ENCODE results near the gene CLCNKB. TPM values are rescaled to one million over a fixed set of nuclear protein-coding genes. Genes with fewer than 3 reads are reported as not detected.
"Not testable (repeated sequence)": the region's sequence is repeated elsewhere in the genome, so short reads cannot be mapped to it uniquely, and the experiment has no call there.

Gene CLCNKB
- total and polyA plus RNA-seq, 2 of the 4 experiments (the other 2 are of a cell fraction) = 0.09 TPM; not detected in 1

DNA sequence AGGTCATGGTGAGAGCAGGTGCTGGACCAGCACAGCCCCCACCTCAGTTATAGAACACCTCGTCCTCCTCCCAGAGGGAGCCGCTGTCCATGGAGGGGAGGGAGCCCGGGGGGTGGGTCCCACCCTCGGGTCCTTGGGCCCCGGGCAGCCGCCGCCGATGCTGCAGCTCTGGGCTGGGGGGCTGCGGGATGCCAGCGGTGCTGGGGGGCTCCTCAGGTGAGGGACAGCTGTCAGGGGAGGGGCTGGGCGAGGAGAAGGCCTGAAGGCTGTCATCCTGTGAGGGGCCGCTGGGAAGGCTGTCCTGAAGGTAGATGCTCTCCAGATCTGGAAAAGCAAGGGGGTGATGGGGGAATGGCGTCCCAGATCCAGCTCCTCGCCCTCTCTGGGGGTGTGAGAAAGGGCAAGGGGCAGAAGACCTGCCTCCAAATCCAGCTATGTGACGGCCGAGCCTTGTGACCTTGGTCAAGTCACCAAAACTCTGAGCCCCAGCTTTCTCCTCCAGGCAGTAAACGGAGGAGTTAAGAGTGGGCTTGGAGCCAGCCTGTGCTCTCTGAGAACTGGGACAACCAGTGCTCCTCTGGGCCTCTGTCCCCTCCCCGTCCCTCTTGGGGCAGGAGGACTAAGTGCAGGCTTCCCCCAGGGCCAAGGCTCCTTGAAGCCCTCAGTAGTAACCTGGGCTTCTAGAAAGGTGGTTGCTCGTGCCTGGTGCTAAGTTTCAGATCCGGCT is 15.0 kb downstream of the CLCNKB start:
- H3K27me3 ChIP-seq (ENCODE audit: control insufficient read depth, insufficient read depth, low read length) = peaks cover 24% of the 10 kb centered on the region
- in situ Hi-C loops (cut with MboI; ENCODE audit: low sequenced_read_pairs); H3K14ac ChIP-seq (replicated peaks; ENCODE audit: low read depth, low read length); H2BK5ac ChIP-seq (ENCODE audit: low read depth, low read length, poor library complexity, severe bottlenecking); H3K9me3 ChIP-seq (ENCODE audit: control insufficient read depth, insufficient read depth, low read length); H3K4ac ChIP-seq (ENCODE audit: low read depth, low read length); H3K4me1 ChIP-seq (ENCODE audit: control insufficient read depth, insufficient read depth, low read length); H4K8ac ChIP-seq (ENCODE audit: low read depth in 2 of 2, low read length in 2 of 2); H3K56ac ChIP-seq (ENCODE audit: extremely low read depth, insufficient read depth, low read length); H4K91ac ChIP-seq (ENCODE audit: insufficient read depth, low read depth, low read length); H2AK9ac ChIP-seq (replicated peaks; ENCODE audit: low read depth, low read length, poor library complexity); H3K79me1 ChIP-seq (ENCODE audit: low read depth in 1 of 2, low read length in 2 of 2); H3K9ac ChIP-seq (ENCODE audit: low read depth, low read length); CTCF ChIA-PET; H2BK20ac ChIP-seq (ENCODE audit: low read depth, low read length); dilution Hi-C loops (cut with HindIII; ENCODE audit: low sequenced_read_pairs, unreplicated experiment); H3K36me3 ChIP-seq (ENCODE audit: control insufficient read depth, insufficient read depth, low read length); POLR2A ChIA-PET (ENCODE audit: unreplicated experiment); H4K20me1 ChIP-seq (ENCODE audit: insufficient read depth, low read length); H4K5ac ChIP-seq (ENCODE audit: low read depth, low read length); intact Hi-C loops (cut with micrococcal nuclease); H2BK120ac ChIP-seq (ENCODE audit: low read depth, low read length); H3K23ac ChIP-seq (ENCODE audit: low read depth, low read length); H3K27ac ChIP-seq (ENCODE audit: insufficient read depth, low read length); BruUV-seq (replicated peaks); H3K4me2 ChIP-seq (ENCODE audit: low read depth, low read length); H3K18ac ChIP-seq (ENCODE audit: low read depth, low read length); H3K4me3 ChIP-seq (ENCODE audit: insufficient read depth, low read depth, low read length); H2BK15ac ChIP-seq (ENCODE audit: low read depth, low read length); ATAC-seq (ENCODE audit: low read depth); H2AK5ac ChIP-seq (ENCODE audit: low read depth, low read length); H2AFZ ChIP-seq (replicated peaks; ENCODE audit: low read length, poor library complexity); DNase-seq; H3K9me1 ChIP-seq (ENCODE audit: insufficient read depth, low read length): not testable (repeated sequence)
- WGBS, 2 experiments (ENCODE audit: extremely low coverage in 2 of 2, insufficient read length in 1 of 2) = no CpG with 5 or more reads among the region's 20 CpGs
